Esophagus squamous epithelium (tissue), 5 donors: ENCODE results near the gene SERINC5. TPM values are rescaled to one million over a fixed set of nuclear protein-coding genes. Genes with fewer than 3 reads are reported as not detected.
"Not testable (repeated sequence)": the region's sequence is repeated elsewhere in the genome, so short reads cannot be mapped to it uniquely, and the experiment has no call there.

ENCODE experiments used
- DNase-seq: peaks from one replicate; lab custom pipeline; 2025; lab: John Stamatoyannopoulos, UW
- H3K27ac ChIP-seq, 4 donors: fragments of 200-600 bp; sonication (generic); one replicate each; pipeline ENCODE4 v1.5.1; 2016 to 2019; ENCODE audit warnings: mild to moderate bottlenecking in 1 of 4
- H3K27me3 ChIP-seq, 4 donors: fragments of 200-600 bp; sonication (generic); 1 replicate in 3 of 4; 2 replicates in 1 of 4; pipeline versions ENCODE4 v1.5.1 to v1.6.0; 2017 to 2021; ENCODE audit warnings: antibody characterized with exemption in 1 of 4
- H3K36me3 ChIP-seq, 3 donors: fragments of 200-600 bp; sonication (generic); one replicate each; pipeline ENCODE4 v1.5.1; 2016 to 2019
- H3K4me1 ChIP-seq, 3 donors: fragments of 200-600 bp; sonication (generic); one replicate each; pipeline ENCODE4 v1.5.1; 2017 to 2019
- H3K4me3 ChIP-seq, 4 donors: fragments of 200-600 bp; sonication (generic); 1 replicate in 3 of 4; 2 replicates in 1 of 4; pipeline ENCODE4 v1.5.1; 2016 to 2019; ENCODE audit warnings: mild to moderate bottlenecking in 2 of 4, moderate library complexity in 1 of 4
- H3K9me3 ChIP-seq, 3 donors: fragments of 200-600 bp; sonication (generic); one replicate each; pipeline ENCODE4 v1.5.1; 2016 to 2019
- CTCF ChIP-seq, 6 experiments: fragments of 450-650 bp in 4 of 6; fragments of 200-600 bp in 2 of 6; sonication (generic) in 2 of 6; IDR thresholded peaks; one replicate each; pipeline ENCODE4 v1.5.1; 2016 to 2019; ENCODE audit warnings: antibody characterized with exemption in 6 of 6, mild to moderate bottlenecking in 4 of 6, moderate library complexity in 4 of 6
- POLR2A ChIP-seq, 4 donors: fragments of 450-650 bp; IDR thresholded peaks; one replicate each; pipeline ENCODE4 v1.6.1; 2017; ENCODE audit warnings: antibody characterized with exemption in 4 of 4, mild to moderate bottlenecking in 4 of 4, moderate library complexity in 3 of 4
- WGBS, 2 donors: methylation state at CpG; one replicate each; pipeline ENCODE4 v1.1.5; 2018; 5-methylcytosine and 5-hydroxymethylcytosine counted together
- intact Hi-C: fragments of 100-400 bp; cut with DNase I; formaldehyde crosslinking; loops from one replicate; pipeline ENCODE4 v1.15.0; 2022
- total RNA-seq, 4 donors: library from RNA; depleted of rRNA; stranded (reverse); fragments of >200 nt; gene quantifications; one replicate each; pipeline ENCODE4 v1.1.0, GENCODE V29; 2016
- donor health status: DM: yes; HTN: yes; CAD: no.

SERINC5 gene
- total RNA-seq, 4 donors from 2014 or later, result 33.9 to 65.3 (median 44.6) TPM

GRCh38 chr5:80190960-80191359 is 64.9 kb downstream of the SERINC5 start:
- WGBS, 2 donors, result 63 to 75% methylated on average over 3 of the region's 3 CpGs
- Histone ChIP-seq H3K9me3 (no peaks in the 10 kb centered on the region), H3K36me3 (peaks cover 0 to 1% (median 0%) of the 10 kb centered on the region in 3 donors), H3K27ac (peak overlapping the region in 1 of 4 donors; percentile 21), H3K4me3 (no peak overlapping the region), H3K27me3 (no peaks in the 10 kb centered on the region), H3K4me1 (peaks cover 21 to 70% (median 30%) of the 10 kb centered on the region in 3 donors)
- DNase-seq, result no peak
- intact Hi-C loops, result no loop called here
- no peak for TF ChIP-seq CTCF (IDR thresholded peaks at IDR 0.05)
- TF ChIP-seq POLR2A (IDR thresholded peaks at IDR 0.05), result no peak

GRCh38 chr5:80189701-80190100 is 66.1 kb downstream of the SERINC5 start:
- Histone ChIP-seq H3K27me3 (no peaks in the 10 kb centered on the region), H3K27ac (peak overlapping the region in 1 of 4 donors; percentile 17), H3K4me3 (no peak overlapping the region), H3K36me3 (no peaks in the 10 kb centered on the region), H3K4me1 (peaks cover 21 to 78% (median 30%) of the 10 kb centered on the region in 3 donors), H3K9me3 (no peaks in the 10 kb centered on the region)
- TF ChIP-seq CTCF (IDR thresholded peaks at IDR 0.05) (no peak), POLR2A (IDR thresholded peaks at IDR 0.05) (no peak)
- intact Hi-C loops, result loop anchor here (5.0 kb wide), 1 partner anchor 58 kb away; no protein-coding TSS in a partner anchor
- no peak for DNase-seq
- WGBS, 2 donors, result 74 to 90% methylated on average over 3 of the region's 3 CpGs

GRCh38 chr5:80189201-80189600 is 66.6 kb downstream of the SERINC5 start:
- DNase-seq, result no peak
- peak overlapping the region in 1 of 4 donors; percentile 17 for H3K27ac ChIP-seq
- no peak for TF ChIP-seq CTCF (IDR thresholded peaks at IDR 0.05)
- TF ChIP-seq POLR2A (IDR thresholded peaks at IDR 0.05), result no peak
- H3K27me3 ChIP-seq, result no peaks in the 10 kb centered on the region
- H3K9me3 ChIP-seq, result no peaks in the 10 kb centered on the region
- 66 to 73% methylated on average over 8 of the region's 8 CpGs for WGBS, 2 donors
- H3K36me3 ChIP-seq, result no peaks in the 10 kb centered on the region
- H3K4me1 ChIP-seq, result peaks cover 26 to 78% (median 33%) of the 10 kb centered on the region in 3 donors
- no peak overlapping the region for H3K4me3 ChIP-seq
- intact Hi-C loops, result loop anchor here (5.0 kb wide), 1 partner anchor 58 kb away; no protein-coding TSS in a partner anchor

- Histone ChIP-seq H3K4me3 (no peak overlapping the region), H3K4me1 (peaks cover 37 to 78% (median 40%) of the 10 kb centered on the region in 3 donors), H3K36me3 (no peaks in the 10 kb centered on the region), H3K9me3 (no peaks in the 10 kb centered on the region), H3K27ac (peak overlapping the region in 3 of 4 donors; percentile 78 to 84 (median 79)), H3K27me3 (no peaks in the 10 kb centered on the region)
- WGBS, 2 donors, result 76 to 78% methylated on average over 6 of the region's 6 CpGs
- TF ChIP-seq POLR2A (IDR thresholded peaks at IDR 0.05) (no peak), CTCF (IDR thresholded peaks at IDR 0.05) (no peak)
- intact Hi-C loops, result loop anchor here (5.0 kb wide), 1 partner anchor 60 kb away; no protein-coding TSS in a partner anchor
- no peak for DNase-seq
Observed at GRCh38 chr5:80187421-80188090, 68.3 kb downstream of the SERINC5 start.

- H3K27ac ChIP-seq, result peak overlapping the region; percentile 56 to 84 (median 74)
- not testable (repeated sequence) for H3K36me3 ChIP-seq, H3K27me3 ChIP-seq, H3K4me3 ChIP-seq, DNase-seq, H3K9me3 ChIP-seq
- intact Hi-C loops, result loop anchor here (5.0 kb wide), 1 partner anchor 62 kb away; no protein-coding TSS in a partner anchor
- WGBS, 2 donors, result 76 to 86% methylated on average over 9 of the region's 9 CpGs
- peaks cover 38 to 78% (median 50%) of the 10 kb centered on the region in 3 donors for H3K4me1 ChIP-seq
Observed at GRCh38 chr5:80185535-80185934, 70.3 kb downstream of the SERINC5 start.
